ENCODE results near the gene ITFG2.

DNA sequence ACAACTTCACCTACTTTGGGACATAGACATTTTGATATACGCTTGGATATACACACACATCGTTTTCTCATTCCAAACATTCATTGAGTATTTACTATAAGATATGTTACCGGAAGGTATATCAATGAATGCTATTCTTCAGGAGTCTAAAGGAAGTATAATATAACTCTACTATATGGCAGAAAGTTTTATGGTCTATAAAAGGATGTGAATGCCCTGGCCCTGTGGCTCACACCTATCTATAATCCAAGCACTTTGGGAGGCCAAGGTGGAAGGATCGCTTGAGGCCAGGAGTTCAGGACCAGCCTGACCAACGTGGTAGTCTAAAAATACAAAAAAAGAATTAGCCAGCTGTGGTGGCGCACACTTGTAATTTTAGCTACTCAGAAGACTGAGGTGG is 16.8 kb downstream of the ITFG2 start:
- TF ChIP-seq, protein P1, sequence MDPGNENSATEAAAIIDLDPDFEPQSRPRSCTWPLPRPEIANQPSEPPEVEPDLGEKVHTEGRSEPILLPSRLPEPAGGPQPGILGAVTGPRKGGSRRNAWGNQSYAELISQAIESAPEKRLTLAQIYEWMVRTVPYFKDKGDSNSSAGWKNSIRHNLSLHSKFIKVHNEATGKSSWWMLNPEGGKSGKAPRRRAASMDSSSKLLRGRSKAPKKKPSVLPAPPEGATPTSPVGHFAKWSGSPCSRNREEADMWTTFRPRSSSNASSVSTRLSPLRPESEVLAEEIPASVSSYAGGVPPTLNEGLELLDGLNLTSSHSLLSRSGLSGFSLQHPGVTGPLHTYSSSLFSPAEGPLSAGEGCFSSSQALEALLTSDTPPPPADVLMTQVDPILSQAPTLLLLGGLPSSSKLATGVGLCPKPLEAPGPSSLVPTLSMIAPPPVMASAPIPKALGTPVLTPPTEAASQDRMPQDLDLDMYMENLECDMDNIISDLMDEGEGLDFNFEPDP (CRISPR knock-in tag; IDR thresholded peaks at IDR 0.05) = no peak
- no peak for TF ChIP-seq SREBF2 (CRISPR knock-in tag; IDR thresholded peaks at IDR 0.05)
- no peak for TF ChIP-seq MAFG (tag; conservative IDR thresholded peaks at IDR 0.05)
- TF ChIP-seq, protein P2, sequence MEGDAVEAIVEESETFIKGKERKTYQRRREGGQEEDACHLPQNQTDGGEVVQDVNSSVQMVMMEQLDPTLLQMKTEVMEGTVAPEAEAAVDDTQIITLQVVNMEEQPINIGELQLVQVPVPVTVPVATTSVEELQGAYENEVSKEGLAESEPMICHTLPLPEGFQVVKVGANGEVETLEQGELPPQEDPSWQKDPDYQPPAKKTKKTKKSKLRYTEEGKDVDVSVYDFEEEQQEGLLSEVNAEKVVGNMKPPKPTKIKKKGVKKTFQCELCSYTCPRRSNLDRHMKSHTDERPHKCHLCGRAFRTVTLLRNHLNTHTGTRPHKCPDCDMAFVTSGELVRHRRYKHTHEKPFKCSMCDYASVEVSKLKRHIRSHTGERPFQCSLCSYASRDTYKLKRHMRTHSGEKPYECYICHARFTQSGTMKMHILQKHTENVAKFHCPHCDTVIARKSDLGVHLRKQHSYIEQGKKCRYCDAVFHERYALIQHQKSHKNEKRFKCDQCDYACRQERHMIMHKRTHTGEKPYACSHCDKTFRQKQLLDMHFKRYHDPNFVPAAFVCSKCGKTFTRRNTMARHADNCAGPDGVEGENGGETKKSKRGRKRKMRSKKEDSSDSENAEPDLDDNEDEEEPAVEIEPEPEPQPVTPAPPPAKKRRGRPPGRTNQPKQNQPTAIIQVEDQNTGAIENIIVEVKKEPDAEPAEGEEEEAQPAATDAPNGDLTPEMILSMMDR (IDR thresholded peaks at IDR 0.05 in 2 of 3, conservative IDR thresholded peaks at IDR 0.05 in 1 of 3; ENCODE audit: insufficient read depth in 2 of 3, low read depth in 1 of 3, low read length in 3 of 3) = no peak
- TF ChIP-seq JUND (IDR thresholded peaks at IDR 0.05; ENCODE audit: borderline replicate concordance, low read depth, low read length) = no peak
- TF ChIP-seq JUND (tag; IDR thresholded peaks at IDR 0.05; ENCODE audit: borderline replicate concordance, low read depth, low read length) = no peak

Measured in K562 (cell line).